NB4 (cell line): ENCODE data around the gene SELENOS.
A peak's percentile ranks its signal among the peaks of the same experiment; 100 is the strongest.

Source experiments
- MYC ChIP-seq: IDR thresholded peaks from 2 replicates; pipeline ENCODE4 v1.6.1; 2011; ENCODE audit warnings: low read depth, low read length
- POLR2A ChIP-seq: IDR thresholded peaks from 2 replicates; pipeline ENCODE4 v1.6.1; 2011; ENCODE audit warnings: mild to moderate bottlenecking; ENCODE audit not compliant: insufficient read length; ENCODE audit errors: extremely low read depth
- TF ChIP-seq, protein P1 (sequence below): IDR thresholded peaks from one replicate; pipeline ENCODE4 v1.5.1; 2012; ENCODE audit warnings: low read depth, low read length
- TF ChIP-seq, protein P2 (sequence below): IDR thresholded peaks from 2 replicates; pipeline ENCODE4 v1.6.1; 2011; ENCODE audit warnings: low read depth, low read length

- TF ChIP-seq POLR2A, result no peak
- TF ChIP-seq, protein P1, sequence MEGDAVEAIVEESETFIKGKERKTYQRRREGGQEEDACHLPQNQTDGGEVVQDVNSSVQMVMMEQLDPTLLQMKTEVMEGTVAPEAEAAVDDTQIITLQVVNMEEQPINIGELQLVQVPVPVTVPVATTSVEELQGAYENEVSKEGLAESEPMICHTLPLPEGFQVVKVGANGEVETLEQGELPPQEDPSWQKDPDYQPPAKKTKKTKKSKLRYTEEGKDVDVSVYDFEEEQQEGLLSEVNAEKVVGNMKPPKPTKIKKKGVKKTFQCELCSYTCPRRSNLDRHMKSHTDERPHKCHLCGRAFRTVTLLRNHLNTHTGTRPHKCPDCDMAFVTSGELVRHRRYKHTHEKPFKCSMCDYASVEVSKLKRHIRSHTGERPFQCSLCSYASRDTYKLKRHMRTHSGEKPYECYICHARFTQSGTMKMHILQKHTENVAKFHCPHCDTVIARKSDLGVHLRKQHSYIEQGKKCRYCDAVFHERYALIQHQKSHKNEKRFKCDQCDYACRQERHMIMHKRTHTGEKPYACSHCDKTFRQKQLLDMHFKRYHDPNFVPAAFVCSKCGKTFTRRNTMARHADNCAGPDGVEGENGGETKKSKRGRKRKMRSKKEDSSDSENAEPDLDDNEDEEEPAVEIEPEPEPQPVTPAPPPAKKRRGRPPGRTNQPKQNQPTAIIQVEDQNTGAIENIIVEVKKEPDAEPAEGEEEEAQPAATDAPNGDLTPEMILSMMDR, result no peak
- TF ChIP-seq MYC, result no peak; the same call in none of the 2 replicates
- TF ChIP-seq, protein P2, sequence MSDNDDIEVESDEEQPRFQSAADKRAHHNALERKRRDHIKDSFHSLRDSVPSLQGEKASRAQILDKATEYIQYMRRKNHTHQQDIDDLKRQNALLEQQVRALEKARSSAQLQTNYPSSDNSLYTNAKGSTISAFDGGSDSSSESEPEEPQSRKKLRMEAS, result peak; percentile 63
Observed at GRCh38 chr15:101244036-101244781, 33.1 kb downstream of the SELENOS start.
